Measurements from ENCODE around the gene BRICD5. TPM values are rescaled to one million over a fixed set of nuclear protein-coding genes. Genes with fewer than 3 reads are reported as not detected.

BRICD5 gene
- total RNA-seq, 1 donor from 2014 or later = 10.1 TPM

DNA sequence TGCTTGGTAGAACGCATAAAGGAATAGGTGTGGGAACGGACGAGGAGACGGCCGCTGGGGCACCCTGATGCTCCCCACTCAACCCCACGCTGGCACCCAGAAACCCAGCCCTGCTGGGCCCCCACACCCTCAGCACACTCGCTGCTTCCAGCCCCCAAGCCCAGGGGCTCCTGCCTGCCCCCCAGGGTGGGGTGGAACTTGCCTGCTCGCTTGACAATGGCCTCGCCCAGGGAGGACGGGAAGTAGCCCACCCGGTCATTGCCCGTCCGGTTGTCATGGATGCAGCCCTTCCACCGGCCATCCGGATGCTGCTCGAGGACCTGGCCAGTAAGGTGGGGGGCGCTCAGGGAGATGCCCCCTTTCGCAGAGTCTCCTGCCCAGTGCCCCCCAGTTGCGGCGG is 24.2 kb downstream of the BRICD5 start:
- TF ChIP-seq, protein P1, sequence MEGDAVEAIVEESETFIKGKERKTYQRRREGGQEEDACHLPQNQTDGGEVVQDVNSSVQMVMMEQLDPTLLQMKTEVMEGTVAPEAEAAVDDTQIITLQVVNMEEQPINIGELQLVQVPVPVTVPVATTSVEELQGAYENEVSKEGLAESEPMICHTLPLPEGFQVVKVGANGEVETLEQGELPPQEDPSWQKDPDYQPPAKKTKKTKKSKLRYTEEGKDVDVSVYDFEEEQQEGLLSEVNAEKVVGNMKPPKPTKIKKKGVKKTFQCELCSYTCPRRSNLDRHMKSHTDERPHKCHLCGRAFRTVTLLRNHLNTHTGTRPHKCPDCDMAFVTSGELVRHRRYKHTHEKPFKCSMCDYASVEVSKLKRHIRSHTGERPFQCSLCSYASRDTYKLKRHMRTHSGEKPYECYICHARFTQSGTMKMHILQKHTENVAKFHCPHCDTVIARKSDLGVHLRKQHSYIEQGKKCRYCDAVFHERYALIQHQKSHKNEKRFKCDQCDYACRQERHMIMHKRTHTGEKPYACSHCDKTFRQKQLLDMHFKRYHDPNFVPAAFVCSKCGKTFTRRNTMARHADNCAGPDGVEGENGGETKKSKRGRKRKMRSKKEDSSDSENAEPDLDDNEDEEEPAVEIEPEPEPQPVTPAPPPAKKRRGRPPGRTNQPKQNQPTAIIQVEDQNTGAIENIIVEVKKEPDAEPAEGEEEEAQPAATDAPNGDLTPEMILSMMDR (conservative IDR thresholded peaks at IDR 0.05; ENCODE audit: low read depth, low read length) = no peak
- DNase-seq (ENCODE audit: low read depth) = no peak
- no peak overlapping the region for H3K4me3 ChIP-seq (ENCODE audit: low read depth, low read length)

DNA sequence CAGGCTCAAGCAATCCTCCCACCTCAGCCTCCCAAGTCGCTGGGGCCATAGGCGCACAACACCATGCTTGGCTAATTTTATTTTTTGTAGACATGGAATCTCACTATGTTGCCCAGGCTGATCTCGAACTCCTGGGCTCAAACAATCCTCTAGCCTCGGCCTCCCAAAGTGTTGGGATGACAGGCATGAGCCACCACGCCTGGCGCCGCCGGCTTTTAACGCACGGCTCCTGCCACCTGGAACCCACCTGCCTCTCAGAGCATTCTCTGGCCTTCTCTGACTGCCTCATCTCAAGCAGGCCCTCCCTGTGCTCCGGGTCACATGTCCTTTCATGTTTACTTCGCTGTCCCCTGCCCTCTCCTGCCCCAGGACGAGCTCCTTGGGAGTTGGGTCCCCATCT is 24.6 kb downstream of the BRICD5 start:
- TF ChIP-seq, protein P1 (conservative IDR thresholded peaks at IDR 0.05; ENCODE audit: low read depth, low read length) = no peak
- DNase-seq (ENCODE audit: low read depth) = no peak
- no peak overlapping the region for H3K4me3 ChIP-seq (ENCODE audit: low read depth, low read length)

DNA sequence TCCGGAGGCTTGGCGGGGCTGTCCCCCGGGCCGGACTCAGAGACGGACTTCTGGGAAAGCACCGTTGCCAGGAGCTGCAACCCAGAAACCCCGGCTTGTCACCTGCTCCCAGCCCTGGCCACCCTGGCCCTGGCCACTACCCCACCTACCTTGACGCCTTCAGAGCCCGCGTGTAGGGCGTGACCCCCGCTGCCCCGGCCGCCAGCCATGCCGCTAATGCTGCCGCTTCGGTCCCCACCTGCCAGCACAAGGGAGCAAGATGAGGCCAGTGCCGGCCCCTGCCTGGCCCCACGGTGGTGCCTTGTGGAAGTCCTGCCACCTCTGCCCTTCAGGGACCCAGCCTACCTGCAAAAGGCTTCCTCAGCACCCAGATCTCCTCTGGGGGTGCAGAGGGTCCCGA is 25.7 kb downstream of the BRICD5 start:
- H3K4me3 ChIP-seq (ENCODE audit: low read depth, low read length) = no peak overlapping the region
- TF ChIP-seq, protein P1 (conservative IDR thresholded peaks at IDR 0.05; ENCODE audit: low read depth, low read length) = no peak
- DNase-seq (ENCODE audit: low read depth) = no peak

DNA sequence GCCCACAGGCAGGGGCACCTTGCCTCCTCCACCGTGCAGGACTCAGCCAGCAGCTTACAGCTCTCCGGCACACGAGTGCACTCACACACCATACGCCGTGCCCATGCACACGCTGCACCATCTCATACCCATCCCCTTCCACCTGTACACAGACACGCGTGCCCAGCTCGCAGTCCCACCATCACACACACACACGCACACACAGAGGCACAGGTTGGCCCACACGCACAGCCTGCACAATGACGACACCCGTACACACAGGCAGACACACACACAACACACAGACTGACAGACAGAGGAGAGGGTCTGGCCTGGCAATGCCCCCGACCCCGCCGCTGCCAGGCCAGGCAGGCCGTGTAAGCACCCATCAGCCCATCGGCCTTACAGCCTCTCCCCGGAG is 26.3 kb downstream of the BRICD5 start:
- TF ChIP-seq, protein P1 (conservative IDR thresholded peaks at IDR 0.05; ENCODE audit: low read depth, low read length) = no peak
- no peak overlapping the region for H3K4me3 ChIP-seq (ENCODE audit: low read depth, low read length)
- DNase-seq (ENCODE audit: low read depth) = no peak

DNA sequence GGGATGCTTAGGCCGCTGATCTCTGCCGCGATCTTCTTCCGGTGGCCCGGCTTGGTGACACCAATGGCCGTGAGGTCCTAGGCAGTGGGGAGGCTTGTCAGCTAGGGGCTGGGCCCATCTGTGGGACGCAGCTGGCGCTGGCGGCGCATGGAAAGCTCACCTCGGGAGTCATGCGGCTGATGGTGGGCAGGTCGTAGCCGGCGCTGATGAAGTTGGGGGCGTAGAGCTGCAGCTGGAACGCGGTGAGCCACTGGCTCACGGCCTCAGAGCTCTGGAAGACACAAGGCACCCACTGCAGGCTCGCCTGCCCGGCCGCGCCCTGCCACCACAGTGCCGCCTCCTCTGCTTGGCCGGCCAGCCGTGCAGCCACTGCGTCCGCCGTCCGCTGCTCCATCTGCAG is 27.0 kb downstream of the BRICD5 start:
- TF ChIP-seq, protein P1 (conservative IDR thresholded peaks at IDR 0.05; ENCODE audit: low read depth, low read length) = no peak
- DNase-seq (ENCODE audit: low read depth) = no peak
- no peak overlapping the region for H3K4me3 ChIP-seq (ENCODE audit: low read depth, low read length)

DNA sequence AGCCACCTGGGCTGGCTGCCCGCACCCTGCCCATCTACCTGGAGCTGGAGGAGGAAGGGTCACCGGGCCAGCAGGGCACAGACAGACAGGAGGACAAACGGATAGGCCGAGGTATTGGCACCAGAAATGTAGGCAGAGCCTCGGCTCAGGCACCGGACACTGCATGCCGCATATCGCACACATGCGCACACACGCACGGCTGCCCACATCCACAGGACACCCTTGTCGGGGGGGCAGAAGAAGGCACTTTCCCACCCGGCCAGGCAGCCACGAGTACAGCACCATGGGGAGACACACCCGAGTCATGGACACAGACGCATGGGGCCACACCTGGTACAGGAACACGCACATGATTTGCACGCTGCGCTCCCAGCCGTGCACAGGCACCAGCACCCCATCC is 28.7 kb downstream of the BRICD5 start:
- no peak for DNase-seq (ENCODE audit: low read depth)
- TF ChIP-seq, protein P1 (conservative IDR thresholded peaks at IDR 0.05; ENCODE audit: low read depth, low read length) = no peak
- H3K4me3 ChIP-seq (ENCODE audit: low read depth, low read length) = no peak overlapping the region

Data from epithelial cell of proximal tubule (primary cell).